GM12878 (cell line): ENCODE results near the gene IQUB. TPM values are rescaled to one million over a fixed set of nuclear protein-coding genes. Genes with fewer than 3 reads are reported as not detected.
"Not testable (repeated sequence)": the region's sequence is repeated elsewhere in the genome, so short reads cannot be mapped to it uniquely, and the experiment has no call there.

Source experiments
- ATAC-seq: fragments of 200-7000 bp; cut with Tn5 transposase; 3 replicates; pipeline ENCODE4 v1.9.1; 2020; ENCODE audit warnings: mild to moderate bottlenecking, moderate library complexity
- BruUV-seq: library from RNA; stranded (reverse); fragments of 400-500 nt; replicated peaks from 2 replicates; lab custom pipeline; 2021; lab: Mats Ljungman, UMichigan
- CTCF ChIA-PET: fragments of 300-600 bp; sonication (Branson Sonifier 250); formaldehyde crosslinking; extraction: SDS; loops from one replicate; lab custom pipeline; 2021; ENCODE audit warnings: inconsistent platforms; lab: Yijun Ruan, JAX
- POLR2A ChIA-PET: fragments of 350-600 bp; formaldehyde crosslinking; extraction: SDS; loops from one replicate; lab custom pipeline; 2021; ENCODE audit warnings: inconsistent platforms; lab: Charles Lee
- RAD21 ChIA-PET: fragments of 300-600 bp; sonication (Branson Sonifier 250); formaldehyde crosslinking; loops from one replicate; lab custom pipeline; 2023; ENCODE audit warnings: antibody characterized with exemption; ENCODE audit not compliant: unreplicated experiment; lab: Charles Lee
- SMC1A ChIA-PET: fragments of 300-600 bp; sonication (Branson Sonifier 250); formaldehyde crosslinking; loops from one replicate; lab custom pipeline; 2023; ENCODE audit not compliant: unreplicated experiment, uncharacterized antibody; lab: Charles Lee
- DNase-seq: peaks from one replicate; pipeline ENCODE4 v3.0.0-alpha.2; 2011; ENCODE audit warnings: low read depth, low spot score
- FAIRE-seq: peaks from 3 replicates; lab custom pipeline; 2011; peaks lifted over from hg19 to GRCh38; lab: Jason Lieb, UNC
- H2AFZ ChIP-seq: 2 replicates; pipeline ENCODE4 v1.6.0; 2011; ENCODE audit warnings: low read depth, low read length, control low read depth; ENCODE audit not compliant: control insufficient read depth
- H3K27ac ChIP-seq: 2 replicates; pipeline ENCODE4 v1.5.1; 2011; ENCODE audit warnings: control low read depth; ENCODE audit not compliant: control insufficient read depth, insufficient read depth
- H3K27me3 ChIP-seq, 2 experiments: replicated peaks in 1 of 2; 2 replicates each; pipeline versions ENCODE4 v1.6.0 to v1.6.1; 2011; ENCODE audit warnings: low read length in 1 of 2; ENCODE audit not compliant: control insufficient read depth in 2 of 2, insufficient read depth in 2 of 2
- H3K36me3 ChIP-seq, 2 experiments: 2 replicates each; pipeline ENCODE4 v1.5.1; 2011; ENCODE audit warnings: low read length in 1 of 2; ENCODE audit not compliant: control insufficient read depth in 2 of 2, insufficient read depth in 2 of 2
- H3K4me1 ChIP-seq: 2 replicates; pipeline ENCODE4 v1.6.1; 2011; ENCODE audit warnings: mild to moderate bottlenecking, low read length, moderate library complexity, mixed read lengths; ENCODE audit not compliant: control insufficient read depth, insufficient read depth
- H3K4me2 ChIP-seq: 2 replicates; pipeline ENCODE4 v1.6.0; 2011; ENCODE audit warnings: control low read depth; ENCODE audit not compliant: control insufficient read depth, insufficient read depth
- H3K4me3 ChIP-seq: fragments of 200-600 bp; sonication (generic); 2 replicates; pipeline ENCODE4 v1.5.1; 2016
- H3K79me2 ChIP-seq: 2 replicates; pipeline ENCODE4 v1.6.0; 2011; ENCODE audit warnings: low read length; ENCODE audit not compliant: control insufficient read depth, insufficient read depth
- H3K9ac ChIP-seq: 2 replicates; pipeline ENCODE4 v1.8.0; 2011; ENCODE audit warnings: low read length, control low read depth, mixed read lengths; ENCODE audit not compliant: control insufficient read depth, insufficient read depth
- H3K9me3 ChIP-seq: replicated peaks from 3 replicates; pipeline ENCODE4 v1.5.1; 2011; ENCODE audit warnings: mild to moderate bottlenecking, low read length; ENCODE audit not compliant: control insufficient read depth, insufficient read depth
- H4K20me1 ChIP-seq: 2 replicates; pipeline ENCODE4 v1.6.0; 2011; ENCODE audit not compliant: control insufficient read depth, insufficient read depth
- BMI1 ChIP-seq: fragments of 450-650 bp; IDR thresholded peaks from 2 replicates; pipeline ENCODE4 v1.6.1; 2016; ENCODE audit warnings: mild to moderate bottlenecking, moderate library complexity, borderline replicate concordance
- CBX5 ChIP-seq: sonication (generic); IDR thresholded peaks from 2 replicates; pipeline ENCODE4 v1.6.1; 2016; ENCODE audit warnings: low read depth, moderate library complexity, mild to moderate bottlenecking, inconsistent platforms
- CHD2 ChIP-seq: IDR thresholded peaks from 2 replicates; pipeline ENCODE4 v1.6.1; 2011; ENCODE audit warnings: low read depth, low read length, improper control_type of control experiment, borderline replicate concordance
- HSF1 ChIP-seq: fragments of 150-350 bp; IDR thresholded peaks from 2 replicates; pipeline ENCODE4 v1.6.1; 2014; ENCODE audit warnings: mild to moderate bottlenecking, low read depth, low read length
- LARP7 ChIP-seq: fragments of 450-650 bp; IDR thresholded peaks from 2 replicates; pipeline ENCODE4 v1.6.1; 2017; ENCODE audit warnings: mild to moderate bottlenecking
- NFYA ChIP-seq: IDR thresholded peaks from 2 replicates; pipeline ENCODE4 v1.6.1; 2011; ENCODE audit warnings: low read depth, mild to moderate bottlenecking, low read length, improper control_type of control experiment, borderline replicate concordance
- RAD21 ChIP-seq: IDR thresholded peaks from 2 replicates; pipeline ENCODE4 v1.6.1; 2011; ENCODE audit warnings: mild to moderate bottlenecking, low read depth, low read length, moderate library complexity; ENCODE audit not compliant: insufficient read depth
- RCOR1 ChIP-seq: conservative IDR thresholded peaks from 2 replicates; pipeline ENCODE4 v1.6.1; 2012; ENCODE audit warnings: low read depth, low read length, improper control_type of control experiment
- WRNIP1 ChIP-seq: IDR thresholded peaks from 2 replicates; pipeline ENCODE4 v1.6.1; 2011; ENCODE audit warnings: low read depth, low read length, improper control_type of control experiment, borderline replicate concordance
- ZBTB33 ChIP-seq: fragments of 450-650 bp; IDR thresholded peaks from 2 replicates; pipeline ENCODE4 v1.6.1; 2017; ENCODE audit warnings: mild to moderate bottlenecking
- WGBS: methylation state at CpG from one replicate; pipeline ENCODE4 v1.1.6; 2016; ENCODE audit warnings: low lambda C conversion rate; ENCODE audit not compliant: insufficient replicate concordance, insufficient coverage; ENCODE audit errors: missing lambda C conversion rate; 5-methylcytosine and 5-hydroxymethylcytosine counted together
- in situ Hi-C: fragments of 300-500 bp; cut with MboI; formaldehyde crosslinking; loops from 9 replicates; pipeline ENCODE4 v1.14.3; 2018; ENCODE audit warnings: mixed read lengths
- intact Hi-C: fragments of 100-400 bp; cut with micrococcal nuclease; formaldehyde crosslinking; loops from one replicate; pipeline ENCODE4 v1.14.2; 2022; ENCODE audit not compliant: unreplicated experiment
- polyA plus RNA-seq, 11 experiments: library from polyadenylated mRNA; depleted of rRNA in 4 of 11; unstranded in 6 of 11; stranded (reverse) in 5 of 11; fragments of >200 nt; fragmentation: Nextera tagmentation in 4 of 11; fragmentation: Illumina TruSeq in 1 of 11; extraction: Ambion mirVana in 4 of 11; extraction: Trizol in 1 of 11; gene quantifications; 1 replicate in 1 of 11; 2 replicates in 10 of 11; pipeline versions ENCODE4 v1.2.1 to v1.2.3, GENCODE V29; 2011 to 2016; ENCODE audit warnings: inconsistent platforms in 2 of 11, missing spikeins in 2 of 11, low read depth in 1 of 11
- total RNA-seq, 4 experiments: library from RNA; depleted of rRNA in 3 of 4; stranded (reverse); fragments of >200 nt in 3 of 4; fragmentation: Illumina TruSeq in 1 of 4; extraction: Trizol in 1 of 4; gene quantifications; 2 replicates each; pipeline versions ENCODE4 v1.2.1 to v1.2.3, GENCODE V29; 2013 to 2021
- TF ChIP-seq, protein P1 (sequence below): fragments of 450-650 bp; IDR thresholded peaks from 2 replicates; pipeline ENCODE4 v1.6.1; 2018; ENCODE audit warnings: mild to moderate bottlenecking, low read depth, moderate library complexity; ENCODE audit not compliant: partially characterized antibody

Gene IQUB
- total and polyA plus RNA-seq, 10 of the 15 experiments (the other 5 are each of a cell fraction or from before 2014, with no cell fraction given): 0.04 to 0.08 TPM; not detected in 8

- DNase-seq, ATAC-seq, H3K4me3 ChIP-seq, H3K27ac ChIP-seq, BruUV-seq, in situ Hi-C loops, SMC1A ChIA-PET, H3K27me3 ChIP-seq, H3K4me1 ChIP-seq, H3K4me2 ChIP-seq, H4K20me1 ChIP-seq, H2AFZ ChIP-seq, FAIRE-seq, H3K36me3 ChIP-seq, H3K9me3 ChIP-seq, POLR2A ChIA-PET, H3K9ac ChIP-seq: not testable (repeated sequence)
- intact Hi-C loops: loop anchor here (10.0 kb wide), 1 partner anchor 1373 kb away; the partner anchor contains the start of gene POT1
- RAD21 ChIA-PET: interaction anchor here (1.6 kb wide), 1 partner anchor 58 kb away, joined by 4 read pairs; no protein-coding TSS in a partner anchor
- CTCF ChIA-PET: interaction anchor here (2.1 kb wide), 1 partner anchor 58 kb away, joined by 11 read pairs; no protein-coding TSS in a partner anchor
- H3K79me2 ChIP-seq: peaks cover 10% of the 10 kb centered on the region
Observed at GRCh38 chr7:123552134-123552533, 17.7 kb upstream of the IQUB start.

- peak; percentile 37; the same call in 2 of the 3 replicates for ATAC-seq
- H3K36me3 ChIP-seq: peaks cover 1 to 4% of the 10 kb centered on the region in 2 experiments; a peak in 3 of 4 replicates
- H3K4me2 ChIP-seq: no peak overlapping the region
- no peaks in the 10 kb centered on the region; the same call in 2 of the 3 replicates for H3K9me3 ChIP-seq
- DNase-seq: no peak
- RAD21 ChIA-PET: no interaction called here
- no peak overlapping the region for H3K27ac ChIP-seq
- SMC1A ChIA-PET: no interaction called here
- no peak for FAIRE-seq
- H3K4me3 ChIP-seq: no peak overlapping the region
- H3K9ac ChIP-seq: no peak overlapping the region
- H2AFZ ChIP-seq: no peak overlapping the region
- in situ Hi-C loops: no loop called here
- WGBS: 97% methylated on average over 1 of the region's 1 CpG
- CTCF ChIA-PET: interaction anchor here (1.2 to 2.6 kb wide), 4 partner anchors 9 to 54 kb away, joined by 3 to 8 read pairs (median 6); partner anchors contain the start of gene NDUFA5
- no peaks in the 10 kb centered on the region for H3K4me1 ChIP-seq
- POLR2A ChIA-PET: interaction anchor here (2.8 kb wide), 1 partner anchor 9 kb away, joined by 7 read pairs; the partner anchor contains the start of gene NDUFA5
- BruUV-seq: no TSS peak
- intact Hi-C loops: no loop called here
- H4K20me1 ChIP-seq: no peaks in the 10 kb centered on the region
- H3K27me3 ChIP-seq: no peaks in the 10 kb centered on the region
- H3K79me2 ChIP-seq: no peaks in the 10 kb centered on the region; the same call in none of the 2 replicates
- TF ChIP-seq, protein P1, sequence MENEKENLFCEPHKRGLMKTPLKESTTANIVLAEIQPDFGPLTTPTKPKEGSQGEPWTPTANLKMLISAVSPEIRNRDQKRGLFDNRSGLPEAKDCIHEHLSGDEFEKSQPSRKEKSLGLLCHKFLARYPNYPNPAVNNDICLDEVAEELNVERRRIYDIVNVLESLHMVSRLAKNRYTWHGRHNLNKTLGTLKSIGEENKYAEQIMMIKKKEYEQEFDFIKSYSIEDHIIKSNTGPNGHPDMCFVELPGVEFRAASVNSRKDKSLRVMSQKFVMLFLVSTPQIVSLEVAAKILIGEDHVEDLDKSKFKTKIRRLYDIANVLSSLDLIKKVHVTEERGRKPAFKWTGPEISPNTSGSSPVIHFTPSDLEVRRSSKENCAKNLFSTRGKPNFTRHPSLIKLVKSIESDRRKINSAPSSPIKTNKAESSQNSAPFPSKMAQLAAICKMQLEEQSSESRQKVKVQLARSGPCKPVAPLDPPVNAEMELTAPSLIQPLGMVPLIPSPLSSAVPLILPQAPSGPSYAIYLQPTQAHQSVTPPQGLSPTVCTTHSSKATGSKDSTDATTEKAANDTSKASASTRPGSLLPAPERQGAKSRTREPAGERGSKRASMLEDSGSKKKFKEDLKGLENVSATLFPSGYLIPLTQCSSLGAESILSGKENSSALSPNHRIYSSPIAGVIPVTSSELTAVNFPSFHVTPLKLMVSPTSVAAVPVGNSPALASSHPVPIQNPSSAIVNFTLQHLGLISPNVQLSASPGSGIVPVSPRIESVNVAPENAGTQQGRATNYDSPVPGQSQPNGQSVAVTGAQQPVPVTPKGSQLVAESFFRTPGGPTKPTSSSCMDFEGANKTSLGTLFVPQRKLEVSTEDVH: no peak
- no peak for TF ChIP-seq CBX5
- no peak for TF ChIP-seq CHD2
- TF ChIP-seq RAD21: no peak
- no peak for TF ChIP-seq HSF1
- TF ChIP-seq RCOR1: no peak
- TF ChIP-seq LARP7: no peak
- no peak for TF ChIP-seq ZBTB33
- TF ChIP-seq WRNIP1: no peak
- TF ChIP-seq NFYA: no peak
- TF ChIP-seq BMI1: no peak
Observed at GRCh38 chr7:123548406-123548805, 14.0 kb upstream of the IQUB start.
